Measurements from ENCODE around the gene EPHA7. TPM values are rescaled to one million over a fixed set of nuclear protein-coding genes. Genes with fewer than 3 reads are reported as not detected.

The EPHA7 gene
- total and polyA plus RNA-seq, 2 donors (not counting 1 experiment from before 2014, with no cell fraction given) = under 0.01 to 0.03 TPM

- Histone ChIP-seq H3K27ac (ENCODE audit: insufficient read depth, low read length) (no peak overlapping the region), H3K79me2 (ENCODE audit: control insufficient read depth, insufficient read depth, low read length) (no peaks in the 10 kb centered on the region), H3K4me1 (ENCODE audit: control insufficient read depth, extremely low read depth, insufficient read depth, low read length) (no peaks in the 10 kb centered on the region), H3K27me3 (ENCODE audit: control insufficient read depth, insufficient read depth, low read length) (peaks cover 16% of the 10 kb centered on the region), H2AFZ (ENCODE audit: low read length) (no peak overlapping the region), H3K4me3 (replicated peaks in 1 of 4; ENCODE audit: control extremely low read depth in 1 of 4, insufficient read depth in 1 of 4, low read depth in 3 of 4, low read length in 4 of 4) (peak overlapping the region in 2 of 4 experiments; percentile 4 to 64), H3K9me3 (ENCODE audit: control insufficient read depth, insufficient read depth, low read depth, low read length) (no peaks in the 10 kb centered on the region), H3K4me2 (ENCODE audit: extremely low read depth, insufficient read depth, low read length) (no peak overlapping the region), H3K36me3 (ENCODE audit: control insufficient read depth, insufficient read depth, low read length) (no peaks in the 10 kb centered on the region), H3K9ac (ENCODE audit: insufficient read depth, low read length) (no peak overlapping the region), H4K20me1 (ENCODE audit: control insufficient read depth, extremely low read depth, insufficient read depth, low read length) (no peaks in the 10 kb centered on the region)
- peak in 1 of 2 donors; percentile 30 for TF ChIP-seq CTCF (conservative IDR thresholded peaks at IDR 0.05 in 1 of 2, IDR thresholded peaks at IDR 0.05 in 1 of 2; ENCODE audit: low read depth in 1 of 2, low read length in 2 of 2)
- TF ChIP-seq EZH2 (IDR thresholded peaks at IDR 0.05; ENCODE audit: low read length, missing control alignments) = peak; percentile 67
- peak; percentile 27 to 73 for DNase-seq (ENCODE audit: low read depth in 2 of 2)
Measured at GRCh38 chr6:93417421-93418013, 1.8 kb downstream of the EPHA7 start.

GRCh38 chr6:93416571-93417420 is 2.6 kb downstream of the EPHA7 start:
- H3K4me3 ChIP-seq (replicated peaks in 1 of 4; ENCODE audit: control extremely low read depth in 1 of 4, insufficient read depth in 1 of 4, low read depth in 3 of 4, low read length in 4 of 4) = peak overlapping the region in 2 of 4 experiments; percentile 4 to 64
- no peaks in the 10 kb centered on the region for H4K20me1 ChIP-seq (ENCODE audit: control insufficient read depth, extremely low read depth, insufficient read depth, low read length)
- no peaks in the 10 kb centered on the region for H3K4me1 ChIP-seq (ENCODE audit: control insufficient read depth, extremely low read depth, insufficient read depth, low read length)
- H2AFZ ChIP-seq (ENCODE audit: low read length) = no peak overlapping the region
- H3K79me2 ChIP-seq (ENCODE audit: control insufficient read depth, insufficient read depth, low read length) = no peaks in the 10 kb centered on the region
- no peaks in the 10 kb centered on the region for H3K9me3 ChIP-seq (ENCODE audit: control insufficient read depth, insufficient read depth, low read depth, low read length)
- no peak for TF ChIP-seq CTCF (conservative IDR thresholded peaks at IDR 0.05 in 1 of 2, IDR thresholded peaks at IDR 0.05 in 1 of 2; ENCODE audit: low read depth in 1 of 2, low read length in 2 of 2)
- no peak for TF ChIP-seq EZH2 (IDR thresholded peaks at IDR 0.05; ENCODE audit: low read length, missing control alignments)
- no peak overlapping the region for H3K9ac ChIP-seq (ENCODE audit: insufficient read depth, low read length)
- H3K27me3 ChIP-seq (ENCODE audit: control insufficient read depth, insufficient read depth, low read length) = peaks cover 16% of the 10 kb centered on the region
- H3K4me2 ChIP-seq (ENCODE audit: extremely low read depth, insufficient read depth, low read length) = no peak overlapping the region
- no peak overlapping the region for H3K27ac ChIP-seq (ENCODE audit: insufficient read depth, low read length)
- peak; percentile 30 to 32 for DNase-seq (ENCODE audit: low read depth in 2 of 2)
- H3K36me3 ChIP-seq (ENCODE audit: control insufficient read depth, insufficient read depth, low read length) = no peaks in the 10 kb centered on the region

GRCh38 chr6:93413190-93413589 is 6.2 kb downstream of the EPHA7 start:
- Histone ChIP-seq H4K20me1 (ENCODE audit: control insufficient read depth, extremely low read depth, insufficient read depth, low read length) (no peaks in the 10 kb centered on the region), H3K4me1 (ENCODE audit: control insufficient read depth, extremely low read depth, insufficient read depth, low read length) (no peaks in the 10 kb centered on the region), H3K79me2 (ENCODE audit: control insufficient read depth, insufficient read depth, low read length) (no peaks in the 10 kb centered on the region), H3K9me3 (ENCODE audit: control insufficient read depth, insufficient read depth, low read depth, low read length) (no peaks in the 10 kb centered on the region), H3K4me3 (replicated peaks in 1 of 4; ENCODE audit: control extremely low read depth in 1 of 4, insufficient read depth in 1 of 4, low read depth in 3 of 4, low read length in 4 of 4) (no peak overlapping the region), H3K36me3 (ENCODE audit: control insufficient read depth, insufficient read depth, low read length) (no peaks in the 10 kb centered on the region), H3K4me2 (ENCODE audit: extremely low read depth, insufficient read depth, low read length) (no peak overlapping the region), H3K9ac (ENCODE audit: insufficient read depth, low read length) (no peak overlapping the region), H3K27ac (ENCODE audit: insufficient read depth, low read length) (no peak overlapping the region), H3K27me3 (ENCODE audit: control insufficient read depth, insufficient read depth, low read length) (peaks cover 11% of the 10 kb centered on the region), H2AFZ (ENCODE audit: low read length) (no peak overlapping the region)
- TF ChIP-seq CTCF (conservative IDR thresholded peaks at IDR 0.05 in 1 of 2, IDR thresholded peaks at IDR 0.05 in 1 of 2; ENCODE audit: low read depth in 1 of 2, low read length in 2 of 2) = no peak
- no peak for TF ChIP-seq EZH2 (IDR thresholded peaks at IDR 0.05; ENCODE audit: low read length, missing control alignments)
- no peak for DNase-seq (ENCODE audit: low read depth in 2 of 2)
